Measurements from ENCODE around the gene GASK1A. TPM values are rescaled to one million over a fixed set of nuclear protein-coding genes. Genes with fewer than 3 reads are reported as not detected.

GASK1A gene
- total RNA-seq, 1 experiment from 2014 or later = 1.4 TPM

GRCh38 chr3:43017593-43018195 lies 38.6 kb downstream of the GASK1A start:
- no TSS peak for BruUV-seq (replicated peaks)
- intact Hi-C loops (cut with micrococcal nuclease; ENCODE audit: unreplicated experiment) = no loop called here
- no peak for DNase-seq (ENCODE audit: low spot score)

DNA sequence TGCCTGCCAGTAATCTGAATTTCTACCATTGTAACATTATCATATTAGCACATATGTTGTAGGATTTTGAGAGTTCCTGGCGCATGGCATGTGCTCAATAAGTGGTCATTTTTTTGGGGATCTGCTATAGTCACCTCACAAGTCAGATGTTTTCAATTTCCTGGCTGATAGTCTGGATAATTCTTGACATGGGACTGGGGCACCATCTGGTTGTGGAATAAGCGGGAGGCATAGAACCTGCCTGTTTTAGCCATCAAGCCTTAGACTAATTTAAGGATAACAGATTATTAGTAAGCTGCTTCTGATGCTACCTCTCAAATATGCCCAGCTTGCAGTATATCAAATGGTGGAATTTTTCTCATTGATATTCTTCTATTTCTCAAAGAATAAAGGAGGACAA lies 39.1 kb downstream of the GASK1A start:
- Histone ChIP-seq H3K27ac (ENCODE audit: low read depth, low read length, poor library complexity, severe bottlenecking) (no peak overlapping the region), H3K36me3 (ENCODE audit: insufficient read depth, low read length, poor library complexity, severe bottlenecking) (no peaks in the 10 kb centered on the region), H3K4me3 (ENCODE audit: low read depth, low read length, poor library complexity, severe bottlenecking) (no peak overlapping the region), H3K27me3 (replicated peaks; ENCODE audit: insufficient read depth, low read depth, low read length, poor library complexity) (no peaks in the 10 kb centered on the region), H3K9me3 (ENCODE audit: low read depth, low read length, poor library complexity, severe bottlenecking) (no peaks in the 10 kb centered on the region), H3K4me1 (ENCODE audit: insufficient read depth, low read length, poor library complexity, severe bottlenecking) (no peaks in the 10 kb centered on the region)
- BruUV-seq (replicated peaks) = no TSS peak
- intact Hi-C loops (cut with micrococcal nuclease; ENCODE audit: unreplicated experiment) = no loop called here
- TF ChIP-seq, protein P1, sequence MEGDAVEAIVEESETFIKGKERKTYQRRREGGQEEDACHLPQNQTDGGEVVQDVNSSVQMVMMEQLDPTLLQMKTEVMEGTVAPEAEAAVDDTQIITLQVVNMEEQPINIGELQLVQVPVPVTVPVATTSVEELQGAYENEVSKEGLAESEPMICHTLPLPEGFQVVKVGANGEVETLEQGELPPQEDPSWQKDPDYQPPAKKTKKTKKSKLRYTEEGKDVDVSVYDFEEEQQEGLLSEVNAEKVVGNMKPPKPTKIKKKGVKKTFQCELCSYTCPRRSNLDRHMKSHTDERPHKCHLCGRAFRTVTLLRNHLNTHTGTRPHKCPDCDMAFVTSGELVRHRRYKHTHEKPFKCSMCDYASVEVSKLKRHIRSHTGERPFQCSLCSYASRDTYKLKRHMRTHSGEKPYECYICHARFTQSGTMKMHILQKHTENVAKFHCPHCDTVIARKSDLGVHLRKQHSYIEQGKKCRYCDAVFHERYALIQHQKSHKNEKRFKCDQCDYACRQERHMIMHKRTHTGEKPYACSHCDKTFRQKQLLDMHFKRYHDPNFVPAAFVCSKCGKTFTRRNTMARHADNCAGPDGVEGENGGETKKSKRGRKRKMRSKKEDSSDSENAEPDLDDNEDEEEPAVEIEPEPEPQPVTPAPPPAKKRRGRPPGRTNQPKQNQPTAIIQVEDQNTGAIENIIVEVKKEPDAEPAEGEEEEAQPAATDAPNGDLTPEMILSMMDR (conservative IDR thresholded peaks at IDR 0.05; ENCODE audit: low read depth, low read length) = no peak
- no peak for TF ChIP-seq EZH2 (IDR thresholded peaks at IDR 0.05; ENCODE audit: borderline replicate concordance, low read depth, low read length, poor library complexity, severe bottlenecking)
- CTCF ChIA-PET = no interaction called here
- no peak for DNase-seq (ENCODE audit: low spot score)
- POLR2A ChIA-PET (ENCODE audit: low non-redundant PET) = no interaction called here

More at GRCh38 chr3:43017593-43018195, 38.6 kb downstream of the GASK1A start:
- TF ChIP-seq, protein P1 (conservative IDR thresholded peaks at IDR 0.05; ENCODE audit: low read depth, low read length) = no peak
- no peak for TF ChIP-seq EZH2 (IDR thresholded peaks at IDR 0.05; ENCODE audit: borderline replicate concordance, low read depth, low read length, poor library complexity, severe bottlenecking)
- Histone ChIP-seq H3K27me3 (replicated peaks; ENCODE audit: insufficient read depth, low read depth, low read length, poor library complexity) (no peaks in the 10 kb centered on the region), H3K36me3 (ENCODE audit: insufficient read depth, low read length, poor library complexity, severe bottlenecking) (no peaks in the 10 kb centered on the region), H3K4me3 (ENCODE audit: low read depth, low read length, poor library complexity, severe bottlenecking) (no peak overlapping the region), H3K9me3 (ENCODE audit: low read depth, low read length, poor library complexity, severe bottlenecking) (no peaks in the 10 kb centered on the region), H3K4me1 (ENCODE audit: insufficient read depth, low read length, poor library complexity, severe bottlenecking) (no peaks in the 10 kb centered on the region), H3K27ac (ENCODE audit: low read depth, low read length, poor library complexity, severe bottlenecking) (no peak overlapping the region)
- ChIA-PET CTCF (no interaction called here), POLR2A (ENCODE audit: low non-redundant PET) (no interaction called here)

GRCh38 chr3:43019006-43019809 lies 40.1 kb downstream of the GASK1A start:
- no peaks in the 10 kb centered on the region for H3K36me3 ChIP-seq (ENCODE audit: insufficient read depth, low read length, poor library complexity, severe bottlenecking)
- no peaks in the 10 kb centered on the region for H3K4me1 ChIP-seq (ENCODE audit: insufficient read depth, low read length, poor library complexity, severe bottlenecking)
- H3K27ac ChIP-seq (ENCODE audit: low read depth, low read length, poor library complexity, severe bottlenecking) = no peak overlapping the region
- H3K4me3 ChIP-seq (ENCODE audit: low read depth, low read length, poor library complexity, severe bottlenecking) = no peak overlapping the region
- POLR2A ChIA-PET (ENCODE audit: low non-redundant PET) = no interaction called here
- CTCF ChIA-PET = no interaction called here
- intact Hi-C loops (cut with micrococcal nuclease; ENCODE audit: unreplicated experiment) = no loop called here
- DNase-seq (ENCODE audit: low spot score) = no peak
- TF ChIP-seq, protein P1 (conservative IDR thresholded peaks at IDR 0.05; ENCODE audit: low read depth, low read length) = no peak
- TF ChIP-seq EZH2 (IDR thresholded peaks at IDR 0.05; ENCODE audit: borderline replicate concordance, low read depth, low read length, poor library complexity, severe bottlenecking) = no peak
- BruUV-seq (replicated peaks) = no TSS peak
- no peaks in the 10 kb centered on the region for H3K9me3 ChIP-seq (ENCODE audit: low read depth, low read length, poor library complexity, severe bottlenecking)
- H3K27me3 ChIP-seq (replicated peaks; ENCODE audit: insufficient read depth, low read depth, low read length, poor library complexity) = no peaks in the 10 kb centered on the region

Measured in A673 (cell line).